ENCODE results near the gene RAB3IL1.

The RAB3IL1 gene

DNA sequence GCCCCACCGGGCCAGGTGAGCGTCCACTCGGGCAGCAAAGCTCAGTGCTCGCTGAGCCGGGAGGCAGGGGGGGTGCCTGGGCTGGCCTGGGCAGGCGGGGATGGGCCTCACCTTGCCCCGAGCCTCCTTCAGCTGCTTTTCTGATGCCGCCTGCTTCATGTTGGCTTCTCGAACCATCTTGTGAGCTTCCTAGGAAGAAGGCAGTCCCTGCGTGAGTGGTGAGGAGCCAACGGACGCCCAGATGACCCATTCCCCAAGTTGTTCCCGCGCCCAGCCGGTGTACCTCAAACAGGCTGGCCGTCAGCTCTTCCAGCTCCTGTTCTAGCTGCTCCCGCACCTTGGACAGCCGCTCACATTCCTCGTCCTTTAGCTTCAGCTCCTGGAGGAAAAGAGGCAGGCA lies 10.1 kb downstream of the RAB3IL1 start:
- Histone ChIP-seq H3K36me3 (ENCODE audit: control insufficient read depth, insufficient read depth, low read length, severe bottlenecking) (peaks cover 9% of the 10 kb centered on the region), H3K4me3 (ENCODE audit: low read length) (no peak overlapping the region), H3K9ac (ENCODE audit: low read length) (no peak overlapping the region), H3K27me3 (replicated peaks; ENCODE audit: control insufficient read depth, insufficient read depth, low read length) (no peaks in the 10 kb centered on the region), H3K4me1 (ENCODE audit: control insufficient read depth, insufficient read depth, low read length) (peaks cover 6% of the 10 kb centered on the region), H3K9me3 (ENCODE audit: control insufficient read depth, low read length) (no peaks in the 10 kb centered on the region)
- DNase-seq (ENCODE audit: low read depth) = no peak

DNA sequence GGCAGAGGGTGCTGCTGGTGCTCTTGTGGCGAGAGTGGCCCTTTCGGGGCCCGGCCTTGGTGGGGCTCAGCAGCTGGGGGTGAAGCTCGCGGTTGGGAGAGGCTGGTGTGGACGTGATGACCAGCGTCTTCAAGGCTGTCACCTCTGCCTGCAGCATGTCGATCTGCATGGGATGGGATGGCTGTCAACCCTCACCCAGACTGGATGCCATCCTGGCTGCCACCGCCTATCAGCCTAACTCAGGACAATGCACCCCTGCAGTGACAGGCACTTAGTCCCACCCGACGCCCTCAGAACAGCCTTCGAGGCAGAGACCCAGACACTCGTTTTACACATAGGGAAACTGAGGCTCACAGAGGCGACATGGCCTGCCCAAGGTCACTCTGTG lies 10.8 kb downstream of the RAB3IL1 start:
- Histone ChIP-seq H3K27me3 (replicated peaks; ENCODE audit: control insufficient read depth, insufficient read depth, low read length) (no peaks in the 10 kb centered on the region), H3K4me3 (ENCODE audit: low read length) (no peak overlapping the region), H3K9me3 (ENCODE audit: control insufficient read depth, low read length) (no peaks in the 10 kb centered on the region), H3K4me1 (ENCODE audit: control insufficient read depth, insufficient read depth, low read length) (peaks cover 6% of the 10 kb centered on the region), H3K36me3 (ENCODE audit: control insufficient read depth, insufficient read depth, low read length, severe bottlenecking) (peaks cover 15% of the 10 kb centered on the region), H3K9ac (ENCODE audit: low read length) (no peak overlapping the region)
- no peak for DNase-seq (ENCODE audit: low read depth)

DNA sequence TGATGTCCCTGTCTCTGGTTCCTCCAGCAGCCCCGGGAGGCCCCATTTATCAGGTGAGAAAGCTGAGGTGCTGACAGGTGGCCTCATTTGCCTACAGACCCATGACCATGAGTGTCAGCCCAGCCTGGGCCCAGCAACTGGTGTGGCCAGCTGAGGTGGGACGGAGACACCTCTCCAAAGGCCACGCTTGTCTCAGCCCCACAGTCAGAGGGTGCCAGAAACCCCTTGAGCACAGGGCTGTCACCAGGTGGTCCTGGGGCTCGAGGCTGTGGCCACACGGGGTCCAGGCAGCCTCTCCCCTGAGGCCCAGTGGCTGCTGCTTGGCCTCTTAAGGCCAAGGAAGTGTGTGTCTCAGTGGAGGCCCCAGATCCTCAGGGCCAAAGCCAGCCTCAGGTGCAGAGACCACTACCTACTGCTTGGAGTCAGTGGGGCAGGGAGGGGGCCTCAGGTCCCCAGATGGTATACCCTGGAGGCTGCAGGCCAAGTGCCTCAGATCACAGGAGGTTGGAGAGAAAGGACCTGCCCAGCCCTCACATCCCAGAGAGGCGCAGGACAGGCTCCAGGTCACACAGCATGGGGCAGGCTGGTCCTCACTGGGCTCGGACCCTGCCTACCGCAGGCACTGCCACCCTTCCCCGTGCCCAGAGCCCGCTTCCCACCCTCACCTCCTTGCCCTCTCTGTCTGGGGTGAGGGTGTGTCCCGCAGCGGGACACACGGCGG lies 11.4 kb downstream of the RAB3IL1 start:
- Histone ChIP-seq H3K4me1 (ENCODE audit: control insufficient read depth, insufficient read depth, low read length) (peaks cover 6% of the 10 kb centered on the region), H3K9me3 (ENCODE audit: control insufficient read depth, low read length) (no peaks in the 10 kb centered on the region), H3K4me3 (ENCODE audit: low read length) (no peak overlapping the region), H3K27me3 (replicated peaks; ENCODE audit: control insufficient read depth, insufficient read depth, low read length) (no peaks in the 10 kb centered on the region), H3K9ac (ENCODE audit: low read length) (no peak overlapping the region), H3K36me3 (ENCODE audit: control insufficient read depth, insufficient read depth, low read length, severe bottlenecking) (peaks cover 19% of the 10 kb centered on the region)
- no peak for DNase-seq (ENCODE audit: low read depth)

DNA sequence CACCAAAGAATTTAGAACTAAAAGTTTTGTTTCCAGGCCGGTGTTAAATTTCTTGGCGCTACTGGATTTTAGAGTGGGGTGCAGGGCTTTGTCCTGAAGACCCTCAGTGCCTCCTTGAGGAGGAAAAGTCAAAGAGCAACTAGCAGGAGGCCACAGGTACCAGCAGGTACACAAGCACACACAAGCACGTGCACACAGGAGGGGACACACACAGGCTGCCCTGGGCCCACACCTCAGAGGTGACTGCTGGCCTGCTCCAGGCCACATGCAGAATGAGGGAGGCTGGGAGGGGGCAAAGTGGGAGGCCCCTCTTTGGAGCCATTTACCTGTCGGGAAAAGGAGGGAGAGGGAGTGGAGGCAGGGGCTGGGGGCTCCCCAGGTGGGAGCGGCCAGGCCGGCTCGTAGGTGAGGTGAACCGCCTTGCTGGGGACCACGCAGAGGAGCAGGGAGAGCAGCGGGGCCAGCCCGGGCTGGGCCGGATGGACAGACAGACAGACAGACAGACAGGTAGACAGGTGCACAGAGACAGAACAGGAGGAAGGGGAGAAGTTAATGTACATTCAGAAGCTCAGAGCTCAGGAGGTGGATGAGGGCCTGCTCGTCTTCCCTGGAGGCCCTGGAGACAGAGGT lies 12.2 kb downstream of the RAB3IL1 start:
- Histone ChIP-seq H3K9ac (ENCODE audit: low read length) (no peak overlapping the region), H3K9me3 (ENCODE audit: control insufficient read depth, low read length) (no peaks in the 10 kb centered on the region), H3K27me3 (replicated peaks; ENCODE audit: control insufficient read depth, insufficient read depth, low read length) (no peaks in the 10 kb centered on the region), H3K4me1 (ENCODE audit: control insufficient read depth, insufficient read depth, low read length) (peaks cover 4% of the 10 kb centered on the region), H3K36me3 (ENCODE audit: control insufficient read depth, insufficient read depth, low read length, severe bottlenecking) (peaks cover 24% of the 10 kb centered on the region), H3K4me3 (ENCODE audit: low read length) (no peak overlapping the region)
- DNase-seq (ENCODE audit: low read depth) = no peak

DNA sequence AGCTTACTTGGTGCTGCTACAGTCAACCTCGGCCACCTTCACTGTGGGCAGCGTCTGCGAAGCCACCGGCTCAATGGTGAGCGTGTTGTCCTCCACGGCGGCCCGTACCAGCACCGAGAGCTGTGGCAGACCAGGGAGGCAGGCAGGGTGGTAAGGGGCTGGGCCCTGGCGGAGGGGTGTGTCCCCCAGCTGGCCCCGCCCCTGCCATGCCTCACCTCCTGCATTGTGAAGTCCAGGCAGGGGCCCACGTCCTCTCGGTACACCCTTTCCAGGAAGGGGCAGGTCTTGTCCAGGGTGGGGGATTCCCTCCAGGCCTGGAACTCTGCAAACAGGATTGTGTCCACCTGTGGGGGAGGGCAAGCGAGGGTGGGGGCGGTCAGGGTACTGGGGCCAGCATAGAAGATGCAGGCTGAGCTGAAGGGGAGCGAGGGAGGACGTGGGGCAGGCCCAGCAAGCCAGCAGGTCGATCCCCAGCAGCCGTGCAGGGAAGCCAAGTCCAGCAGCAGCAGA lies 12.8 kb downstream of the RAB3IL1 start:
- DNase-seq (ENCODE audit: low read depth) = no peak
- peaks cover 2% of the 10 kb centered on the region for H3K4me1 ChIP-seq (ENCODE audit: control insufficient read depth, insufficient read depth, low read length)
- peaks cover 24% of the 10 kb centered on the region for H3K36me3 ChIP-seq (ENCODE audit: control insufficient read depth, insufficient read depth, low read length, severe bottlenecking)
- H3K9ac ChIP-seq (ENCODE audit: low read length) = no peak overlapping the region
- no peaks in the 10 kb centered on the region for H3K27me3 ChIP-seq (replicated peaks; ENCODE audit: control insufficient read depth, insufficient read depth, low read length)
- no peak overlapping the region for H3K4me3 ChIP-seq (ENCODE audit: low read length)
- no peaks in the 10 kb centered on the region for H3K9me3 ChIP-seq (ENCODE audit: control insufficient read depth, low read length)

DNA sequence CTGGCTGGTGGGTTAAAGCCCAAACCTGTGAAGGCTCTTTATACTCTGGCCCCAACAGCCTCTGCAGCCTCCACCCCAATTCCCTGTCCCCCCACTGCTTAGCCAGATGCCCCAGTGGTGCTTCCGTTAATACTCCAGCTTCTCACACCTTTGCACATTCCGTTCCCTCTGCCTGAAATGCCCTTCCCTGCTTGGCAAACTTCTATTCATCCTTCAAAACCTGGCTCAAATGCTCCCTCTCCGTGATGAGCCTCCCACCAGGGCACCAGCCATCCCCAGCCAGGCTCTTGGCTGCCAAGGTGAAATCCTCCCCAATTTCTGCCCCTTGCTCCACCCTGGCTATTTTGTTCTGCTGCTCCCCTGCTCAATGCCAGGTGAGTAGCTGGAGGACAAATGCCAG lies 13.5 kb downstream of the RAB3IL1 start:
- Histone ChIP-seq H3K4me1 (ENCODE audit: control insufficient read depth, insufficient read depth, low read length) (peaks cover 7% of the 10 kb centered on the region), H3K4me3 (ENCODE audit: low read length) (no peak overlapping the region), H3K36me3 (ENCODE audit: control insufficient read depth, insufficient read depth, low read length, severe bottlenecking) (peaks cover 24% of the 10 kb centered on the region), H3K9ac (ENCODE audit: low read length) (no peak overlapping the region), H3K27me3 (replicated peaks; ENCODE audit: control insufficient read depth, insufficient read depth, low read length) (no peaks in the 10 kb centered on the region), H3K9me3 (ENCODE audit: control insufficient read depth, low read length) (no peaks in the 10 kb centered on the region)
- no peak for DNase-seq (ENCODE audit: low read depth)

DNA sequence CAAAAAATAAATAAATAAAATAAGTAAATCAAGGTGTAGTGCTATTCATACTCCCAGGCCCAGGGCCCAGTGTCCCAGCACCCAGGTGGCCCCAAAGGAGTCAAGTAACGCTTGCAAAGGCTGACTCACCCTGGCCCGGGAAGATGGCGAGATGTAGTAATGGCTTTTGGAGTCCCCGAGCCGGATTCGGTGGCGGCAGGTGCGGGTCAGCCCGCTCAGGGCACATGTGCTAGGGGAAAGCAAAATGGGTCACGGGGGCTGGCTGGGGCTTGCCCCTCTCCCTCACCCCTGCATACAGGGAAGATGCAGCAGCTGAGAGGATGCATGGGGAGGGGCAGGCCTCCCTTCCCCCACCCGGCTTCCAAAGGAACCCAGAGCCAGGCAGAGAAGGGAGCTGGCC lies 15.1 kb downstream of the RAB3IL1 start:
- peaks cover 7% of the 10 kb centered on the region for H3K4me1 ChIP-seq (ENCODE audit: control insufficient read depth, insufficient read depth, low read length)
- no peaks in the 10 kb centered on the region for H3K27me3 ChIP-seq (replicated peaks; ENCODE audit: control insufficient read depth, insufficient read depth, low read length)
- H3K4me3 ChIP-seq (ENCODE audit: low read length) = no peak overlapping the region
- peaks cover 24% of the 10 kb centered on the region for H3K36me3 ChIP-seq (ENCODE audit: control insufficient read depth, insufficient read depth, low read length, severe bottlenecking)
- H3K9me3 ChIP-seq (ENCODE audit: control insufficient read depth, low read length) = no peaks in the 10 kb centered on the region
- H3K9ac ChIP-seq (ENCODE audit: low read length) = no peak overlapping the region
- DNase-seq (ENCODE audit: low read depth) = no peak

DNA sequence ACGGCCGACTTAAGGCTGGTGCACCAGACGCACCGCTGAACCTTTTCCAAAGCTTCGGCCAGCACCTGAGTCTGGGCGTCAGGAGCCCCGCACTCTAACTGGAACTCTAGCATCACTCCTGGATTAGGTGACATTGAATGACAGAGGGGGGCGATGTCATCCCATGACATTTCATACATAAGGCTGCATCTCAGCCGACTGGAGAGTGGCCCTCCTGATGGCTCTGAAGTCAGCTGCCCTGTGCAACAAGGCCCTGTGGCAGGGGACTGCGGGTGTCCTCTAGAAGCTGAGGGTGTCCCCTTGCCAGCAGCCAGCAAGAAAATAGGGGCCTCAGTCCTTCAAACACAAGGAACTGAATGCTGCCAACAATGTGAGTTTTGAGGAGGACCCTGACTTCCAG lies 16.0 kb downstream of the RAB3IL1 start:
- Histone ChIP-seq H3K9me3 (ENCODE audit: control insufficient read depth, low read length) (no peaks in the 10 kb centered on the region), H3K9ac (ENCODE audit: low read length) (no peak overlapping the region)

DNA sequence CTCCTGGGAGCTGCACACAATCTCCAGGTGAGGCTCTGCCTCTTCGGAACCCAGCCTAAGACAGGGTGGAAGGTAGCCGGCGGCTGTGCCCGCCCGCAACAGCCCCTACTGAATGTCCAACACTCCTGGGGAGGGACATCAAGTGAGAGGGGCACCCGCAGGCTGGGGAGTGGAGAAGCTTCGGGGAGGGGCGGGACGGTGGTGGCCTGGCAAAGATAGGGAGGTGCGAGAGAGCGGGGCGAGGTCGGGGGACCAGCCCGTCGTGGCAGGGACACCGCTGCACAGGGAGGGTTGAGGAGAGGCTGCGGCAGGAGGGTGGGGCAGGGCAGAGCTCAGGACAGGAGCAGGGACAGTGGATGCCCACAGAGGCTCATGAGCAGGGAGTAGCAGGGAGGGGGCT lies 17.1 kb downstream of the RAB3IL1 start:
- Histone ChIP-seq H3K27me3 (replicated peaks; ENCODE audit: control insufficient read depth, insufficient read depth, low read length) (no peaks in the 10 kb centered on the region), H3K9me3 (ENCODE audit: control insufficient read depth, low read length) (no peaks in the 10 kb centered on the region), H3K4me1 (ENCODE audit: control insufficient read depth, insufficient read depth, low read length) (peaks cover 7% of the 10 kb centered on the region), H3K4me3 (ENCODE audit: low read length) (no peak overlapping the region), H3K9ac (ENCODE audit: low read length) (peak overlapping the region; percentile 47), H3K36me3 (ENCODE audit: control insufficient read depth, insufficient read depth, low read length, severe bottlenecking) (peaks cover 24% of the 10 kb centered on the region)
- DNase-seq (ENCODE audit: low read depth) = no peak

More for the DNA sequence above, 16.0 kb downstream of the RAB3IL1 start:
- Histone ChIP-seq H3K4me1 (ENCODE audit: control insufficient read depth, insufficient read depth, low read length) (peaks cover 7% of the 10 kb centered on the region), H3K4me3 (ENCODE audit: low read length) (no peak overlapping the region), H3K27me3 (replicated peaks; ENCODE audit: control insufficient read depth, insufficient read depth, low read length) (no peaks in the 10 kb centered on the region), H3K36me3 (ENCODE audit: control insufficient read depth, insufficient read depth, low read length, severe bottlenecking) (peaks cover 24% of the 10 kb centered on the region)
- DNase-seq (ENCODE audit: low read depth) = no peak

DNA sequence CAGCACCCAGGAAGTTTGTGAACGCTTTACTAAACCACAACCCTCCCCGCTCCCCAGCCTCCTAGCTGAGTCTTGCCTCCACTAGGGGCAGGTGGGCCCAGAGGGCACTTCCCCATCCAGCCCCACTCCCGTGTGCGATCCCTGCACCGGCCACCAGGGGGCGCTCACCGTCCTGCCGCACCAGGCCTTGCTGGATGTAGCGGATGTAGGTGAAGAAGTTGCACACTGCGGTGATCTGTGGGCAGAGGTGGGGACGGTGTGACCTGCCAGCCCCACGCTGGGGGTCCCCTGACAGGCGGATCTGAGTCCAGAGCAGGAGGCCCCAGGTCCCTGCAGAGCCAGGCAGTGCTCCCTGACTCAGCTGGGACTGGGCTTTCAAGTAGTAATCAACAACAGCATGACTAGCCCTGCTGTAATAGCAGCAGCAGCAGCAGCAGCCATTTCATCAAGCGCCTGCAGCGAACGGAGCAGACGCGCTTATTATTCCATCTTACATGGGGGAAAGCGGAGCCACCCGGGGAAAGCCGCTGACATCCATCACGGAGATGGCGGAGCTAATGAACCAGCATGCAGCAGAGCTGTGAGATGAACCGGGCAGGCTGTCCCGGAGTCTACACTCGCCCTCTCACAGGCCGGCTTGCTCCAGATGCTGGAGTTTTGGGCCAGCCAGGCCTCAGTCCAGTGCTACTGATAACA lies 18.1 kb downstream of the RAB3IL1 start:
- peaks cover 21% of the 10 kb centered on the region for H3K36me3 ChIP-seq (ENCODE audit: control insufficient read depth, insufficient read depth, low read length, severe bottlenecking)
- no peaks in the 10 kb centered on the region for H3K9me3 ChIP-seq (ENCODE audit: control insufficient read depth, low read length)
- peaks cover 14% of the 10 kb centered on the region for H3K4me1 ChIP-seq (ENCODE audit: control insufficient read depth, insufficient read depth, low read length)
- no peaks in the 10 kb centered on the region for H3K27me3 ChIP-seq (replicated peaks; ENCODE audit: control insufficient read depth, insufficient read depth, low read length)
- H3K4me3 ChIP-seq (ENCODE audit: low read length) = no peak overlapping the region
- peak; percentile 84 for DNase-seq (ENCODE audit: low read depth)
- H3K9ac ChIP-seq (ENCODE audit: low read length) = peak overlapping the region; percentile 47

DNA sequence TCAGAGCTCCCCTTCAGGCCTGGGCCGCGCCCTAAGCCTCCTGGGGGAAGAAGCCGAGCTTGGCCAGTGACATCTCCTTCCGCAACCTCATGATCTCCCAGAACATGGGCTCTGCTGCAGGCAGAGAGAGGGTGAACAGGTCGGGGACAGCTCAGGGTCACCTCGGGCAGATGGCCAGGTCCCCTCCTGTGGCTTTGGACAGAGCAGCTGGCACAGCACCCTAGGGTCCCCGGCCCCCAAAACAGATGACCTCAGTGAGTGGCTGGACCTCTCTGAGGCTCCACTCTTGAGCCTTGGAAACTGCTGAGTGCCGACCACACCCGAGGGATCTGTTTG lies 19.2 kb downstream of the RAB3IL1 start:
- no peak for DNase-seq (ENCODE audit: low read depth)
- peaks cover 17% of the 10 kb centered on the region for H3K36me3 ChIP-seq (ENCODE audit: control insufficient read depth, insufficient read depth, low read length, severe bottlenecking)
- H3K4me3 ChIP-seq (ENCODE audit: low read length) = no peak overlapping the region
- H3K9ac ChIP-seq (ENCODE audit: low read length) = peak overlapping the region; percentile 5
- peaks cover 17% of the 10 kb centered on the region for H3K4me1 ChIP-seq (ENCODE audit: control insufficient read depth, insufficient read depth, low read length)
- no peaks in the 10 kb centered on the region for H3K27me3 ChIP-seq (replicated peaks; ENCODE audit: control insufficient read depth, insufficient read depth, low read length)
- H3K9me3 ChIP-seq (ENCODE audit: control insufficient read depth, low read length) = no peaks in the 10 kb centered on the region
